HepG2 (cell line): ENCODE data around the gene RYK. TPM values are rescaled to one million over a fixed set of nuclear protein-coding genes. Genes with fewer than 3 reads are reported as not detected.

ENCODE experiments used
- ATAC-seq: fragments of 200-7000 bp; cut with Tn5 transposase; 3 replicates; pipeline ENCODE4 v1.9.1; 2020; ENCODE audit warnings: mild to moderate bottlenecking, moderate library complexity
- BruUV-seq: library from RNA; stranded (reverse); fragments of 400-500 nt; replicated peaks from 2 replicates; lab custom pipeline; 2021; lab: Mats Ljungman, UMichigan
- CTCF ChIA-PET: fragments of 300-600 bp; formaldehyde crosslinking; extraction: SDS; loops from one replicate; lab custom pipeline; 2021; ENCODE audit warnings: low total read pairs, inconsistent platforms, low intra/inter-chr PET ratio; lab: Yijun Ruan, JAX
- POLR2A ChIA-PET: fragments of 350-600 bp; sonication (Branson Sonifier 250); formaldehyde crosslinking; loops from one replicate; lab custom pipeline; 2020; ENCODE audit warnings: antibody characterized with exemption, inconsistent platforms; lab: Yijun Ruan, JAX
- DNase-seq: peaks from one replicate; pipeline ENCODE4 v3.0.0-alpha.2; 2015; ENCODE audit warnings: low spot score
- FAIRE-seq: peaks from 3 replicates; lab custom pipeline; 2011; peaks lifted over from hg19 to GRCh38; lab: Jason Lieb, UNC
- H2AFZ ChIP-seq: one replicate; pipeline ENCODE4 v1.6.1; 2011; ENCODE audit warnings: low read length, inconsistent platforms
- H3K27ac ChIP-seq: fragments of 300-600 bp; 3 replicates; pipeline ENCODE4 v1.8.0; 2011; ENCODE audit warnings: mixed run types, mild to moderate bottlenecking, mixed read lengths, low read length, inconsistent platforms; ENCODE audit not compliant: insufficient read depth; ENCODE audit errors: extremely low read length
- H3K27me3 ChIP-seq, 2 experiments: fragments of 200-600 bp in 1 of 2; 2 replicates in 1 of 2; 3 replicates in 1 of 2; pipeline versions ENCODE4 v1.6.0 to v1.8.0; 2011; ENCODE audit warnings: low read length in 2 of 2, mild to moderate bottlenecking in 2 of 2, moderate library complexity in 2 of 2, inconsistent platforms in 1 of 2; ENCODE audit not compliant: insufficient read depth in 2 of 2, control insufficient read depth in 1 of 2
- H3K36me3 ChIP-seq, 2 experiments: fragments of 200-600 bp in 1 of 2; replicated peaks in 1 of 2; 2 replicates in 1 of 2; 3 replicates in 1 of 2; pipeline versions ENCODE4 v1.5.1 to v1.8.0; 2011; ENCODE audit warnings: low read length in 2 of 2, inconsistent platforms in 1 of 2; ENCODE audit not compliant: insufficient read depth in 2 of 2, control insufficient read depth in 1 of 2
- H3K4me1 ChIP-seq: 2 replicates; pipeline ENCODE4 v1.5.1; 2012; ENCODE audit warnings: low read length, inconsistent platforms; ENCODE audit not compliant: insufficient read depth
- H3K4me2 ChIP-seq: 2 replicates; pipeline ENCODE4 v1.6.0; 2011; ENCODE audit warnings: low read depth, low read length, inconsistent platforms
- H3K4me3 ChIP-seq, 3 experiments: fragments of 200-600 bp in 1 of 3; sonication (generic), shearing (Covaris generic) in 1 of 3; replicated peaks in 1 of 3; 2 replicates each; pipeline ENCODE4 v1.5.1; 2011 to 2016; ENCODE audit warnings: low read length in 3 of 3, inconsistent platforms in 2 of 3, low read depth in 2 of 3, mild to moderate bottlenecking in 2 of 3, control low read depth in 1 of 3, mixed read lengths in 1 of 3; ENCODE audit not compliant: insufficient read depth in 1 of 3
- H3K79me2 ChIP-seq: one replicate; pipeline ENCODE4 v1.6.1; 2011; ENCODE audit warnings: low read length, inconsistent platforms; ENCODE audit not compliant: insufficient read depth
- H3K9ac ChIP-seq: 2 replicates; pipeline ENCODE4 v1.6.0; 2011; ENCODE audit warnings: mild to moderate bottlenecking, low read depth, low read length, inconsistent platforms; ENCODE audit not compliant: insufficient read depth
- H3K9me3 ChIP-seq: 2 replicates; pipeline ENCODE4 v1.5.1; 2012; ENCODE audit warnings: mild to moderate bottlenecking, low read length
- H4K20me1 ChIP-seq: 2 replicates; pipeline ENCODE4 v1.6.0; 2011; ENCODE audit warnings: inconsistent platforms, mild to moderate bottlenecking, low read length, moderate library complexity; ENCODE audit not compliant: insufficient read depth
- FOXK1 ChIP-seq: sonication (generic); formaldehyde crosslinking; IDR thresholded peaks from 2 replicates; pipeline ENCODE4 v1.4.0; 2020; ENCODE audit warnings: low read depth, missing genetic modification reagents, borderline replicate concordance
- HNRNPL ChIP-seq: fragments of 200-400 bp; formaldehyde crosslinking; IDR thresholded peaks from 2 replicates; pipeline ENCODE4 v1.6.1; 2017; ENCODE audit warnings: mild to moderate bottlenecking, low read depth, low read length
- MAZ ChIP-seq, 2 experiments: sonication (generic) in 1 of 2; formaldehyde crosslinking in 1 of 2; IDR thresholded peaks; 2 replicates each; pipeline versions ENCODE4 v1.5.0 to v1.6.1; 2012 to 2020; ENCODE audit warnings: low read depth in 2 of 2, mild to moderate bottlenecking in 2 of 2, borderline replicate concordance in 1 of 2, improper control_type of control experiment in 1 of 2, low read length in 1 of 2, missing genetic modification reagents in 1 of 2, moderate library complexity in 1 of 2
- MXD4 ChIP-seq: IDR thresholded peaks from 2 replicates; pipeline ENCODE4 v1.6.1; 2016; ENCODE audit warnings: mild to moderate bottlenecking, missing biosample characterization, missing genetic modification reagents
- PCBP1 ChIP-seq: fragments of 200-400 bp; formaldehyde crosslinking; IDR thresholded peaks from 2 replicates; pipeline ENCODE4 v1.6.1; 2017; ENCODE audit warnings: mild to moderate bottlenecking, low read depth, low read length, borderline replicate concordance
- SALL2 ChIP-seq: sonication (generic); formaldehyde crosslinking; IDR thresholded peaks from 2 replicates; pipeline ENCODE4 v1.8.1; 2023; ENCODE audit warnings: mild to moderate bottlenecking, missing genetic modification reagents, inconsistent platforms
- ZNF619 ChIP-seq: sonication (generic); formaldehyde crosslinking; IDR thresholded peaks from 2 replicates; pipeline ENCODE4 v1.4.0; 2020; ENCODE audit warnings: mild to moderate bottlenecking, missing genetic modification reagents
- ZNF644 ChIP-seq: IDR thresholded peaks from 2 replicates; pipeline ENCODE4 v1.6.1; 2016; ENCODE audit warnings: low read depth
- in situ Hi-C: cut with HindIII; loops from 2 replicates; pipeline ENCODE4 v1.10.0; 2017; ENCODE audit warnings: low pct_unique_long_range_greater_than_20kb; ENCODE audit not compliant: extremely low pct_ligation_motif_present
- intact Hi-C: fragments of 100-400 bp; cut with micrococcal nuclease; formaldehyde crosslinking; loops from one replicate; pipeline ENCODE4 v1.10.0; 2022; ENCODE audit not compliant: unreplicated experiment
- polyA plus RNA-seq, 8 experiments: library from polyadenylated mRNA; depleted of rRNA in 3 of 8; stranded (reverse) in 7 of 8; unstranded in 1 of 8; fragments of >200 nt; fragmentation: Illumina TruSeq in 4 of 8; extraction: Trizol in 4 of 8; gene quantifications; 2 replicates each; pipeline versions ENCODE4 v1.2.1 to v1.2.3, GENCODE V29; 2011 to 2016; ENCODE audit warnings: low read depth in 4 of 8, missing spikeins in 1 of 8, mixed read lengths in 1 of 8; ENCODE audit not compliant: insufficient read depth in 1 of 8
- total RNA-seq, 5 experiments: library from RNA; depleted of rRNA; stranded (reverse); fragments of >200 nt; fragmentation: Illumina TruSeq; extraction: Trizol; gene quantifications; 2 replicates each; pipeline ENCODE4 v1.2.3, GENCODE V29; 2016; ENCODE audit warnings: low read depth in 1 of 5
- TF ChIP-seq, protein P1 (sequence below): IDR thresholded peaks from 2 replicates; pipeline ENCODE4 v1.6.1; 2016; ENCODE audit warnings: low read depth, control low read depth
- TF ChIP-seq, protein P2 (sequence below): sonication (generic); formaldehyde crosslinking; IDR thresholded peaks from 2 replicates; pipeline ENCODE4 v1.4.0; 2020; ENCODE audit warnings: missing genetic modification reagents
- TF ChIP-seq, protein P3 (sequence below): IDR thresholded peaks from 2 replicates; pipeline ENCODE4 v1.6.1; 2016; ENCODE audit warnings: mild to moderate bottlenecking
- TF ChIP-seq, protein P4 (sequence below): sonication (generic); formaldehyde crosslinking; IDR thresholded peaks from 2 replicates; pipeline ENCODE4 v1.8.0; 2022; ENCODE audit warnings: low read depth, missing genetic modification reagents

Gene RYK
- total and polyA plus RNA-seq, 2 of the 13 experiments (the other 11 are each of a cell fraction or from before 2014, with no cell fraction given) = 35.0 to 66.2 TPM

DNA sequence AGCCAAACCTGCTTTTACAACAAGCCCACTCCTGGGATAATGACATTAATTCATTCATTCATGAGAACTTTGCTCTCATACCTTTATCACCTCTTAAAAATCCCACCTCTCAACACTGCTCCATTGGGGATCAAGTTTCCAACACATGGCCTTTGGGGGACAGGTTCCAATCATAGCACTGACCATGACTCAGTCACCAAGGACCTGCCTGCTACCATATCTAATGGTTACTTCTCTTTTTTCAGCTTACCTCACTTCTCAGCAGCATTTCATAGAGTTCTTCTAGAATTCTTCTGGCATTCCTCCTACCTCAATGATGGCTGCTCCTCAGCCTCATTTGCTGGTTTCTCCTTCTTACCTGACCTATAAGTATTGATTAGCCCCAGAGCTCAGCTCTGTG lies 36.9 kb upstream of the RYK start:
- no peaks in the 10 kb centered on the region for H3K36me3 ChIP-seq
- no peak overlapping the region for H3K4me3 ChIP-seq
- BruUV-seq = no TSS peak
- H3K27me3 ChIP-seq = no peaks in the 10 kb centered on the region; a peak in 1 of 5 replicates
- no peak for TF ChIP-seq ZNF619
- no peak for TF ChIP-seq ZNF644 (CRISPR knock-in tag)
- TF ChIP-seq, protein P1, sequence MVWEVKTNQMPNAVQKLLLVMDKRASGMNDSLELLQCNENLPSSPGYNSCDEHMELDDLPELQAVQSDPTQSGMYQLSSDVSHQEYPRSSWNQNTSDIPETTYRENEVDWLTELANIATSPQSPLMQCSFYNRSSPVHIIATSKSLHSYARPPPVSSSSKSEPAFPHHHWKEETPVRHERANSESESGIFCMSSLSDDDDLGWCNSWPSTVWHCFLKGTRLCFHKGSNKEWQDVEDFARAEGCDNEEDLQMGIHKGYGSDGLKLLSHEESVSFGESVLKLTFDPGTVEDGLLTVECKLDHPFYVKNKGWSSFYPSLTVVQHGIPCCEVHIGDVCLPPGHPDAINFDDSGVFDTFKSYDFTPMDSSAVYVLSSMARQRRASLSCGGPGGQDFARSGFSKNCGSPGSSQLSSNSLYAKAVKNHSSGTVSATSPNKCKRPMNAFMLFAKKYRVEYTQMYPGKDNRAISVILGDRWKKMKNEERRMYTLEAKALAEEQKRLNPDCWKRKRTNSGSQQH = no peak
- TF ChIP-seq FOXK1 (CRISPR knock-in tag) = no peak
- TF ChIP-seq, protein P2, sequence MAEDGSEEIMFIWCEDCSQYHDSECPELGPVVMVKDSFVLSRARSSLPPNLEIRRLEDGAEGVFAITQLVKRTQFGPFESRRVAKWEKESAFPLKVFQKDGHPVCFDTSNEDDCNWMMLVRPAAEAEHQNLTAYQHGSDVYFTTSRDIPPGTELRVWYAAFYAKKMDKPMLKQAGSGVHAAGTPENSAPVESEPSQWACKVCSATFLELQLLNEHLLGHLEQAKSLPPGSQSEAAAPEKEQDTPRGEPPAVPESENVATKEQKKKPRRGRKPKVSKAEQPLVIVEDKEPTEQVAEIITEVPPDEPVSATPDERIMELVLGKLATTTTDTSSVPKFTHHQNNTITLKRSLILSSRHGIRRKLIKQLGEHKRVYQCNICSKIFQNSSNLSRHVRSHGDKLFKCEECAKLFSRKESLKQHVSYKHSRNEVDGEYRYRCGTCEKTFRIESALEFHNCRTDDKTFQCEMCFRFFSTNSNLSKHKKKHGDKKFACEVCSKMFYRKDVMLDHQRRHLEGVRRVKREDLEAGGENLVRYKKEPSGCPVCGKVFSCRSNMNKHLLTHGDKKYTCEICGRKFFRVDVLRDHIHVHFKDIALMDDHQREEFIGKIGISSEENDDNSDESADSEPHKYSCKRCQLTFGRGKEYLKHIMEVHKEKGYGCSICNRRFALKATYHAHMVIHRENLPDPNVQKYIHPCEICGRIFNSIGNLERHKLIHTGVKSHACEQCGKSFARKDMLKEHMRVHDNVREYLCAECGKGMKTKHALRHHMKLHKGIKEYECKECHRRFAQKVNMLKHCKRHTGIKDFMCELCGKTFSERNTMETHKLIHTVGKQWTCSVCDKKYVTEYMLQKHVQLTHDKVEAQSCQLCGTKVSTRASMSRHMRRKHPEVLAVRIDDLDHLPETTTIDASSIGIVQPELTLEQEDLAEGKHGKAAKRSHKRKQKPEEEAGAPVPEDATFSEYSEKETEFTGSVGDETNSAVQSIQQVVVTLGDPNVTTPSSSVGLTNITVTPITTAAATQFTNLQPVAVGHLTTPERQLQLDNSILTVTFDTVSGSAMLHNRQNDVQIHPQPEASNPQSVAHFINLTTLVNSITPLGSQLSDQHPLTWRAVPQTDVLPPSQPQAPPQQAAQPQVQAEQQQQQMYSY (CRISPR knock-in tag) = no peak
- TF ChIP-seq, protein P3, sequence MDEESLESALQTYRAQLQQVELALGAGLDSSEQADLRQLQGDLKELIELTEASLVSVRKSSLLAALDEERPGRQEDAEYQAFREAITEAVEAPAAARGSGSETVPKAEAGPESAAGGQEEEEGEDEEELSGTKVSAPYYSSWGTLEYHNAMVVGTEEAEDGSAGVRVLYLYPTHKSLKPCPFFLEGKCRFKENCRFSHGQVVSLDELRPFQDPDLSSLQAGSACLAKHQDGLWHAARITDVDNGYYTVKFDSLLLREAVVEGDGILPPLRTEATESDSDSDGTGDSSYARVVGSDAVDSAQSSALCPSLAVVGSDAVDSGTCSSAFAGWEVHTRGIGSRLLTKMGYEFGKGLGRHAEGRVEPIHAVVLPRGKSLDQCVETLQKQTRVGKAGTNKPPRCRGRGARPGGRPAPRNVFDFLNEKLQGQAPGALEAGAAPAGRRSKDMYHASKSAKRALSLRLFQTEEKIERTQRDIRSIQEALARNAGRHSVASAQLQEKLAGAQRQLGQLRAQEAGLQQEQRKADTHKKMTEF (CRISPR knock-in tag) = no peak
- no peak for TF ChIP-seq MXD4 (CRISPR knock-in tag)
- TF ChIP-seq HNRNPL = no peak
- no peak for TF ChIP-seq SALL2 (CRISPR knock-in tag)
- no peak for TF ChIP-seq PCBP1
- TF ChIP-seq, protein P4, sequence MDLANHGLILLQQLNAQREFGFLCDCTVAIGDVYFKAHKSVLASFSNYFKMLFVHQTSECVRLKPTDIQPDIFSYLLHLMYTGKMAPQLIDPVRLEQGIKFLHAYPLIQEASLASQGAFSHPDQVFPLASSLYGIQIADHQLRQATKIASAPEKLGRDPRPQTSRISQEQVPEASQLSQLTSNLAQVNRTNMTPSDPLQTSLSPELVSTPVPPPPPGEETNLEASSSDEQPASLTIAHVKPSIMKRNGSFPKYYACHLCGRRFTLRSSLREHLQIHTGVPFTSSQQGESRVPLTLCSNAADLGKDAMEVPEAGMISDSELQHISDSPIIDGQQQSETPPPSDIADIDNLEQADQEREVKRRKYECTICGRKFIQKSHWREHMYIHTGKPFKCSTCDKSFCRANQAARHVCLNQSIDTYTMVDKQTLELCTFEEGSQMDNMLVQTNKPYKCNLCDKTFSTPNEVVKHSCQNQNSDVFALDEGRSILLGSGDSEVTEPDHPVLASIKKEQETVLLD = no peak
- TF ChIP-seq MAZ (IDR thresholded peaks at IDR 0.05; ENCODE audit: borderline replicate concordance, low read depth, low read length) = no peak
- TF ChIP-seq MAZ (CRISPR knock-in tag; IDR thresholded peaks at IDR 0.05; ENCODE audit: low read depth) = no peak
- TF ChIP-seq, all 625 proteins: peak for 0
- H3K4me1 ChIP-seq = 0 out of 2 replicates have a peak, but pooled peaks cover under 1% of the 10 kb centered on the region
- ChIA-PET POLR2A (no interaction called here), CTCF (no interaction called here)
- H3K27ac ChIP-seq = no peak overlapping the region
- H3K79me2 ChIP-seq = no peaks in the 10 kb centered on the region
- in situ Hi-C loops = no loop called here
- H4K20me1 ChIP-seq = no peaks in the 10 kb centered on the region
- no peak overlapping the region for H2AFZ ChIP-seq
- intact Hi-C loops = no loop called here
- FAIRE-seq (no peak), DNase-seq (no peak), ATAC-seq (no peak)
- H3K9me3 ChIP-seq = no peaks in the 10 kb centered on the region
- H3K4me2 ChIP-seq = no peak overlapping the region
- H3K9ac ChIP-seq = no peak overlapping the region
